RPMI7951 (cell line): Measurements from ENCODE around the gene EFR3B. TPM values are rescaled to one million over a fixed set of nuclear protein-coding genes. Genes with fewer than 3 reads are reported as not detected.
"Not testable (repeated sequence)": the region's sequence is repeated elsewhere in the genome, so short reads cannot be mapped to it uniquely, and the experiment has no call there.

Experiments
- DNase-seq: peaks from one replicate; pipeline ENCODE4 v3.0.0-alpha.2; 2012; ENCODE audit warnings: low read depth
- total RNA-seq: library from RNA; depleted of rRNA; stranded (reverse); fragments of >200 nt; shearing (Covaris generic); gene quantifications from 2 replicates; pipeline ENCODE4 v1.2.3, GENCODE V29; 2014; rRNA removed

EFR3B gene, protein sequence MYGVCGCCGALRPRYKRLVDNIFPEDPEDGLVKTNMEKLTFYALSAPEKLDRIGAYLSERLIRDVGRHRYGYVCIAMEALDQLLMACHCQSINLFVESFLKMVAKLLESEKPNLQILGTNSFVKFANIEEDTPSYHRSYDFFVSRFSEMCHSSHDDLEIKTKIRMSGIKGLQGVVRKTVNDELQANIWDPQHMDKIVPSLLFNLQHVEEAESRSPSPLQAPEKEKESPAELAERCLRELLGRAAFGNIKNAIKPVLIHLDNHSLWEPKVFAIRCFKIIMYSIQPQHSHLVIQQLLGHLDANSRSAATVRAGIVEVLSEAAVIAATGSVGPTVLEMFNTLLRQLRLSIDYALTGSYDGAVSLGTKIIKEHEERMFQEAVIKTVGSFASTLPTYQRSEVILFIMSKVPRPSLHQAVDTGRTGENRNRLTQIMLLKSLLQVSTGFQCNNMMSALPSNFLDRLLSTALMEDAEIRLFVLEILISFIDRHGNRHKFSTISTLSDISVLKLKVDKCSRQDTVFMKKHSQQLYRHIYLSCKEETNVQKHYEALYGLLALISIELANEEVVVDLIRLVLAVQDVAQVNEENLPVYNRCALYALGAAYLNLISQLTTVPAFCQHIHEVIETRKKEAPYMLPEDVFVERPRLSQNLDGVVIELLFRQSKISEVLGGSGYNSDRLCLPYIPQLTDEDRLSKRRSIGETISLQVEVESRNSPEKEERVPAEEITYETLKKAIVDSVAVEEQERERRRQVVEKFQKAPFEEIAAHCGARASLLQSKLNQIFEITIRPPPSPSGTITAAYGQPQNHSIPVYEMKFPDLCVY
- total RNA-seq: 0.60 and 1.1 TPM in 2 replicates

DNA sequence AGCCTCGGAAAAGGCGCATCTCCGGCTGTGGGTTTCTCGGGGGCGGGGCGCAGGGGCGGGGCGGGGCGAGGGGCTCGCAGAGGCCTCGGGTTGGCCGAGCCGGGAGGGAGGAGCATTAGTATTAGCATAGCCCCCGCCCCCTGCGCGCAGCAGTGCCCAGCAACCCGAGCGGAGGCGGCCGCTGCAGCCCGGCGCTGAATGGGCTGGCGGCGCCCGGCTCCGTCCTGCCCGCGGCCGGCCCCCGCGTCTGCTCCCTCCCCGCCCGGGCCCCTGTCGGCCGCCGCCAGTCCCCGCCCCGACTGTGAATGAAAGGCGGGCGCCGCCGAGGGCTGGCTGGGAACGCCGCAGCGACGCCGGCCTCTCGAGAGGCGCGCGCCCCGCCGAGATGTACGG, at the start of gene EFR3B:
Gene EFR3B (plus strand): TSS at position 149 of the 393 bp plus-strand sequence. CDS start 237 bp downstream, at position 386.
- peak; percentile 95 for DNase-seq

DNA sequence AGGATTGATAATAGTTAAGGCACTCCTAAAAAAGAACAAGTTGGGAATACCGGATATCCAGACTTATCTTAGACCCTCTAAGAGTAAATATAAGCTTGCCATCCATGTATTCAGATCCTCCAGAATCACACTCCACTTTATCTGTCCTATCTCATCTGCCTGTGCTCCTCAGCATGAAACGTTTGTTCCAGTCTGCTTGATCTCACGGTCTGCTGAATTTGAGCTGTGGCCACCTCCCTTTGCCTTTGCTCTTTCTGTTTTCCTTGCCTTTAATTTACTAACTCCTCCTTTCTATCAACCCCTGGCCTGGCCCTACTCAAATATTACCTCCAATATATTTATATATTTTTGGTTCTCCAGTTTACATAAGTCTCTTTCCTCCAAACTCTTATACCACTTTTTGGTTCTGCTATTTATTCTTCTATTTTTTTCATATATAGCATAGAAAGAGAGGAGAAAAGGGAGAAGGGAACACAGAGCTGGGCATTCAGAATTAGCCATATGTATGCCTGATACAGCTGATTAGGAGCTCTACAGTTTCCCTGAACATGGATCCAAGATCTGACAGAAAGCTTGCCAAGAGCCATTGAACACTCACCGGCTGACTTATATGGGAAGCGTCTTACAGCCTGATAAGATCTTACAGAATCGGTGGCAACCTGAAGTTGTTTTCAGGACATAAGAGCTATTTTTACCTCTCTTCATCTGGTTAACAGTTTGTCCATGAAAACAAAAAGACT, 48.3 kb upstream of the EFR3B start:
- DNase-seq: no peak

DNA sequence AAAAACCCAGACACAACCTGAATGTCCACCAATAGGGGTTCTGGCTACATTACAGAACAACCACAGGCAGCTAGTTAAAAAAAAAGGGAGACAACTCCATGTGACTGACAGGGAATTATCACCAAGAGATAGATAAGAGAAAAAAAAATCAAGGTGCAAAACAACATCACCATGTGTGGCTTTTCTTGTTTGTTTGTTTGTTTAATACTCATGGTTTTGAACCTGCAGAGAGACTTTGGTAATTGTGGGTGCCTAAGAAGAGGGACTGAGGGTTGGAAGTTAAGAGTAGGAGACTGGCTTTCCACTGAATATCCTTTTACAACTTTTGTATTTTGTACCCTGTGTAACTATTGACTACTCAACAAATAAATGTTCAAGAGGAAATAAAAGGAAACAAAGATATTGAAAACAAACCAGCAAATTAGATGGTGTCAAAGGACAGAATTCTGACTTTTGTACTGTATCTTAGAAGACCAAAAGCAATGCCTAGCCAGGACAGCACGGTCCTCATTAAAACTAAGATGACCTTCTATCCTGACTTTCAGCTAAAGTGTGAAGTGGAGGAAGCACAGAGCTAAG, 47.6 kb upstream of the EFR3B start:
- DNase-seq: no peak

DNA sequence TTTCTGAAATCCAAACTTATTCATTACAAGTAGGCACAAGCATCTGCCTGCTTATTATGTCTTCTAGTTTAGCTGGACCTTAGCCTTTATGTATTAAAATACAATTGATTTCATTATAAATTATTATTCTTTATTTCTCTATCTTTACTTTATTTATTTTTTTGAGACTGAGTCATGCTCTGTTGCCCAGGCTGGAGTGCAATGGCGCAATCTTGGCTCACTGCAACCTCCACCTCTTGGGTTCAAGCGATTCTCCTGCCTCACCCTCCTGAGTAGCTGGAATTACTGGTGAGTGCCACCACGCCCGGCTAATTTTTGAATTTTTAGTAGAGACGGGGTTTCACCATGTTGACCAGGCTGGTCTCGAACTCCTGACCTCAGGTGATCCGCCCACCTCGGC, 42.8 kb upstream of the EFR3B start:
- not testable (repeated sequence) for DNase-seq

DNA sequence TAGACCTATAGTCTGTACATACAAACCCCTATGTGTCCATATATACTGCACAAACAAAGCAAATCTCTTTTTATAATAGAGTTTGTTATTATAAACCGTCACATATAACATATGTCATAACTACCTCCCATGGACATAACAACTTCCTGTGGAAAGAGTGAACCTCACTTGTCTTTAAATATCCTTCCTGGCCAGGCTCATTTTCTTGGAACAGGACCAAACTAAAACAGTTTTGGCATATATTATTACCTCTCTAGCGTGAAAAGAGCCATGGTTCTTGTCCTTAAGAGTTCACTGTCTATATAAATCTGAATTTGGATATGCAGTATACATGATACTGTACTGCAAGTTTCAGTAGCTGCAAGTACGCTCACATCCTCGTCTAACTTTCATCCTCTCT, 41.8 kb upstream of the EFR3B start:
- DNase-seq: no peak

DNA sequence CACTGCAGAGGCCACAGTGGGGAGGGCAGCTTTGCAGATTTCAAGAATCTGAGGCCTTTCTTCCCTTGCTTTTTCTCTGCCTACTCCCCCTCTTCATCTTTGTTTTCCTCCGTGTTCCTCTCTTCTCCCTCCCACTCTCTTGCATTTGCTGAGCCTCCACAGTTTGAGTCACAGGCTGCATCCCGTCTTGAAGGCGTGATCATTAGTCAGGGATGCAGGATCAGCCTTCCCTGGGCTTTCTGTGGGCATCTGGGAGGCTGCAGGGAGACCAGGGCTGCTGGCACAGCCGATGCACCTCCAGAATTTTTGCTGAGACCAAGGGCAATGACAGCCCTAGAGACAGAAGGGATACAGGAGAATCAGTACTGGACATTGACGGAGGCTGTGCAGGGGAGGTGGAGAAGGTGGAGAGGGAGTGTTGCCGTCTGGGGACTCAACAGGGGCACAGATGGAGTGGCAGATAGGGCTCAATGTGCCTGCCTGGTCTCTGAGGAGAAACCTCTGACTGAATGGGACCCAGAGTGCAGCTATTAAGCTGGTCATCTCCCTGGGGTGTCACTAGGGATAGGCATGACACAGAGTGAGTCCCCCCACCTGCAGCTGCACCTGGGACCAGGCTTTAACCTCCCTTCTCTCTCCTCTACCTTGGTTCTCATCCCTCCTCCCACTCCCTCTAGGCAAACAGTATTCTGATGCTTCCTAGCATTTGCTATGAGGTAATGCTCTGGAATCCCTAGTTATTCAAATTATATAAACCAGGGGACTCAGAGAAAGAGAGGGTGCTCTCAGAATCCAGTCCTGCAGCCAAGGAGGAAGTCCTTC, 41.2 kb upstream of the EFR3B start:
- DNase-seq: no peak

DNA sequence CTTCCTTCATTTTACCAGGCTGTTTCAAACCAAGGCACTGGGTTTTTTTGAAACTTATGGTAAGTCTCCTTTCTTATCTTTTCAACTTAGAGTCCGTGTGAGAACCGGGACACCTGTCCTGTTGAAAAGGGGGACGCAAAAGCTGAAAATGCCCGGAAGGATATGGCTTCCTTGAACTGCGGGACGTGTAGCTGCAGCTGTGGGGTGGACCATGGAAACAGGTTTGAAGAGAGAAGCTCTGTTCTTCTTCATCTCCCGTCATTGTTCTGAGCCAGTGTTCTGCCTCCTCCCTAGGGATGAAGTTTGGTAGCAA, 40.6 kb upstream of the EFR3B start:
- no peak for DNase-seq

DNA sequence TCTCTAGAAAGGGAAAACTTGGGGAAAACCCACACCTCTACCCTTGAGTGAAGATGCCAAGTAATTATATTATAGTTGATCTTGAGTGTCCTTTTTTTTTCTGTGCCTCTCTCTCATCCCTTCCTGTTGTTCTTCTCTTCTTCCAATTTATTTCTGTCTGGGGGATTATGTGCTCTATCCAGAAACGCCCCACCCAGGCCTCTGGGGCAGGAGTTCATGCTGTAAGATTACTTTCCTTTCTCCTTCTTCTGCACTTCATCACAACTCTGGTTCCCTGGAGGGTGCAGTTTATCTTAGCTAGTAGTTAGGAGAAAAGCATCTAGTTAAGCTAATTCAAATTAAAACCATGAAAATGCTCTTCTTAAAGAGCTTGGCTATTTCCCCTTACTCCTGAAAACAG, 39.8 kb upstream of the EFR3B start:
- no peak for DNase-seq

DNA sequence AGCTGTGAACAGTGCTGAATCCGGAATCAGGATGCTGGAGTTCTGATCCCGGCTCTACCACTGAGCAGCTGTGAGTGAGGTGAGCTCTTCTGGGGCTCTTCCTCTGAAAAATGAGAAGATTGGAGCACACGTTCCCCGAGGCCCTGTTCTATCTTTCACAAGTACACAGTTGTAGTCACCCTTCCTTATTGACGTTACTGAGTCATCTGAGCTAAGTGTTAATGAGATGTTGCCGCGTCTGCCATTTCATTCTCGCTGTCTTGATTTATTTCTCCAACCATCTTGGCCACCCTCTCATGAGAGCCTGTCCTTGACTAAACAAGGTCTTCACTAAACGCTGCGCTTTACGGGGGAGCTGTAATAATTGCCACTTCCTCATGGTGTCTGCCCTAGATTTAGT, 31.9 kb upstream of the EFR3B start:
- DNase-seq: peak; percentile 10

DNA sequence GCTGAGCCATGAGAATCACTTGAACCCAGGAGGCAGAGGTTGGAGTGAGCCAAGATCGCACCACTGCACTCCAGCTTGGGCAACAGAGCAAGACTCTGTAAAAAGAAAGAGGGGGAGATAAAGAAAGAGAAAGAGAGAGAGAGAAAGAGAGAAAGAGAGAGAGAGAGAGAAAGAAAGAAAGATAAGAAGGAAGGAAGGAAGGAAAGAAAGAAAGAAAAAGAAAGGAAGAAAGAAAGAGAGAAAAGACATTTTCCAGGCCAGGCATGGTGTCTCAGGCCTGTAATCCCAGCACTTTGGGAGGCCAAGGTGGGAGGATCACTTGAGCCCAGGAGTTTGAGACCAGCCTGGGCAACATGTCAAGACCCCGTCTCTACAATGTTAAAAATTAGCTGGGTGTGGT, 30.5 kb upstream of the EFR3B start:
- not testable (repeated sequence) for DNase-seq

DNA sequence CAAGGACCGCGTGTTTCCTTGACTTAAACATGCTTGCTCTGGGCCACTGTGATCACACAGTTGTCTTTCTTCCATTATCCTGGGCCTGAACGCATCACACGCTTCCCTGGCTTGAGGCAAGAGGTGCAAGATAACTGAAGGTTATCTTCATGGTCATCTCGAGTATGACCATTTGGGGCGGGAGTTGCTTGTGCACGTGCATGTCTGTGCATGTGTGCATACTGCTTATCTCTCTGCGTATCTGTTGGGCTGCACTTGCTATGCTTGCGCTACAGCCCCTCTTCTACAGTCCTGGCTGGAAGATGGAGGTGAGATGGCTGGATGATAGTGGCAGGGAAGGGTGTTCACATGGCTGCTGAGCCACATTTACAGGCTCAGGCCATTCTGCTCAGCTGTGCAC, 27.2 kb upstream of the EFR3B start:
- no peak for DNase-seq

DNA sequence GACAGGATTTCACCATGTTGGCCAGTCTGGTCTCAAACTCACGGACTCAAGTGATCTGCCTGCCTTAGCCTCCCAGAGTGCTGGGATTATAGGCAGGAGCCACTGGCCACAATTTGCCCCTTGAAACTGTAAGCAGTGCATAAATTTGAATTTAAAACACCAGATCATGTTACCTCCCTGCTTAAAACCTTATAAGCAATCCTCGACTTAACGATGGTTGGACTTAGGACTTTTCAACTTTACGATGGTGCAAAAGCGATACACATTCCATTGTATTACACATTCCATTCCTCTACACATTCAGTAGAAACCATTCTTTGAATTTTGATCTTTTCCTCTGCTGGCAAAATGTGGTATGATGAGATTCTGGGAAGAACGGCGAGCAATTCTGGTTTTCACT, 23.2 kb upstream of the EFR3B start:
- no peak for DNase-seq

DNA sequence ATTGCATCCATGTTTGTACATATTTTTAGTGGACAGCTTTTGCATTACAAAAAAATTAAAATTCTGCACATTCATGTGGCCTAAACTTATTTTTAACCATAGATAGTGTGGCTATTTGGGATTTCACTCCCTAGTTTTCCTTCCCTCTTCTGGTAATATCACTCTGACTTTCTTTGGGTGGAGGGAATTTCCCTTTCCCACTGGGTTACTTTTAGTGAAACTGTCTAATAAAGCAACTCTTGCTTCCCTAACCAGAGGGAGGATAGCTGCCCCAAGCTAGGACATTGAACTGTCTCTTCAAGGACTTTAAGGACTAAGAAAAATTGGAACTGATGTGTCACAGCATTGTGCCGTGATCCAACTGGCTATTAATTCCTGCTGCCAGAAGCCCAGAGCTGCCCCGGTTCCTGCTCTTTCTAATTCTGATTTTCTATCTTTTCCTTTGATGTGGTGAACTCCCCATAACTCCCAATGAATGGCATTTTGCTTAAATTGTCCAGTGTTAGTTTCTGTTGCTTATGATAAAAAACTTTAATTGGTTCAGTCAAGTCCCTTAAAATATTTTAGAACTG, 20.0 kb upstream of the EFR3B start:
- no peak for DNase-seq

DNA sequence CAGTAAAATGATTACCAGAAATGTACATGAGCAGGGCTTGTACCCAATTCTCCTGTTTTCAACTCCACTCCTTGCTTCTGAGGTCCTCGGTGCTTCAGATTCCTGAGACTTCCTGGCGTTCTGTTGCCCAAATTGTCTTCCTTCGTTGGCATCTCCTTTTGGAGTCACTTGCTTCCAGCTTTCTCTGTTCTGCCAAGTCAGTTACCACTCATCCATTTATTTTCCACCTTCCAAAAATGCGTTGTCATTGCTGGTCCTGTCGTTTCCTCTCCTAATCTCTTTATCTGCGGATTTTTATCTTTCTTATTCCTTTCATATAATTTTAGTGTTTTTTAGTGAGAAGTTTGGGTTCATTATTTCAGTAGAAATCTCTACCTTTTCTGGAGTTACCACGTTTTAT, 18.5 kb upstream of the EFR3B start:
- DNase-seq: no peak

DNA sequence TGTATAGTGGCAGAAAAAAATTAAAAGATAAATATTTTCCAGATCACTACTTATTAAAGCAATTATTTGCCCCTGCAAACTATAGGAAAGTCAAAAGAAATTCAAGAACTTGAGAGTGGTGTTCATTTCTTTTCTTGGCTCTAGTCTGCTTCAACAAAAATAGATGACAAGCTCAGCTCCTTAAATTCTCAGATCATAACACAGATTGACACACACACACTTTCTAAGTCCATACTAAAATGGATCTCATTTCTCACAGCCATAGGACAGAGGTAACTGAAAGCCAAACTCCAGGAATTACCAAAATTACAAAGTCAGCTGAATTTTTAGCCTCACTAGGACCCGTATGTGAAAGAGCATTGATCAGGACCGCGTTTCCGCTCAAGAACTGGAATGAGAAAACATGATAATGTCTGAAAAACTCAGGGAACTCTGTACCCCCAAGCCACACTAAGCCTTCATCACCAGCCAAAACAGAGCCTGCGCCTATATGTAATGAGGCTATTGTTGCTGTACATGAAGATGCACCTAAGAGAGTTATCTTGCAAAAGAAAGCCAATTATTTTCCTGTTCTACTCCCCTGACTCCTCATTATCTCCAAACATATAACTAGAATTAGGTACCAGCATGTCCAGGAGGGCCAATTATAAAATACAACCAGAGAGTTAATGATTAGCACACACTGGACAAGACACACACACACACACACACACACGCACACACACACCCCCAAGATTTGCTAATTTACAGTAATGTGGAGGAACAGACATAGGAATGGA, 16.5 kb upstream of the EFR3B start:
- DNase-seq: no peak

DNA sequence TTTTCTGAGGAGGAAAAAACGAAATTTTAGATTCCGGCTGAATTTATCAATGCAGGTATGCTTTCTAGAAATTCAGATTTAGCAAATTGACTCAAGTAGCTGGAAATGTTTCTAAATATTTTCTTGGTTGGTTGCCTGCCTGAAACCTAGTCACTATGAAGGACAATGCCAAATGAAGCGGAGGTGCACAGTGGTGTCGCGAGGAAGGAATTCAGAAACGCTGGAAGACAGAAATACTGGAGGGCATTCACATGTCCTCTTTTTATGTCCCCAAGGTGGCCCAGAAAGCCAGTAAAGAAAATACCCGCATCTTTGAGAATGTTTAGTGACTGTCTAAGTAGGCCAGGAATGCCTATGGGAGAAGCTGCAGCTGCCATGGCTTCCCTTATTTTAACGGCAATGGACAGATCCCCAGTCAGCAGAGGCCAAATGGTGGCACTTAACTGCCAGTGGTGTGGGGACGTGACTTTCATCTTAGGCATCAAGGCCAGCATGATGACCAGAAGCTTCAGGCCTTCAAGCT, 15.8 kb upstream of the EFR3B start:
- DNase-seq: no peak

DNA sequence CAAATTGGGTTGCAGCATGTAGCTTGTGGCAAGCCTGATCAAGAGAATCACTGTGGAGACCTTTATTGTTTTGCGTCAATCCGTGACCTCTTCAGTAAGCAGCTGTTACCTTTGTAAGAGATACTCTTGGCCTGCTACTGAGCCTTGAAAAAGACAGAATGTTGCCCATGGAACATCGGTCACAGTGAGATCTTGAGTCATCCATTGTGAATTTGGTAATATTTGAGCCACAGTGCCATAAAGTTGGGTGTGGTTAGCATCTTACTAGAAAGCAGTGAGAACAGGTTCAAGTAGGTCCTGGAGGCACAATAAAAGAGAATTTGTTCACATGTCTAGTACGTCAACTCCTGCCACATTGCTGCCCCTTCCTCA, 12.7 kb upstream of the EFR3B start:
- no peak for DNase-seq

DNA sequence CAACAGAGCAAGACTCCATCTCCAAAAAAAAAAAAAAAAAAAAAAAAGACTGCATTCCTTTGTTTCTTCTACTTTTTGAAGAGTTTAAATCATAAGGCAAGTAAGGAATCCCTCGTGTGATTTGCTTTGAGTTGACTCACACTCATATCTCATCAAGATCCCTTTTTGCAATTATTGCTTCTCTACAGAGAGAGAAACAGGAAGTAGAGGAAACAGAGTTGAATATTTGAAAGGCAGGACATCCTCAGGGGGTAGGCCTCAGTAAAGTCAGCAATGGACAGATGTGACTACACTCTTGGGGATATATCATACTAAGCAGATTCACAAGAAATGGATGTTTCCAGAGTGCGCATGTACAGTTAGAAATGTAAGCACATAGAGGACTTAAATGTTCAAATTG, 11.2 kb upstream of the EFR3B start:
- DNase-seq: no peak

DNA sequence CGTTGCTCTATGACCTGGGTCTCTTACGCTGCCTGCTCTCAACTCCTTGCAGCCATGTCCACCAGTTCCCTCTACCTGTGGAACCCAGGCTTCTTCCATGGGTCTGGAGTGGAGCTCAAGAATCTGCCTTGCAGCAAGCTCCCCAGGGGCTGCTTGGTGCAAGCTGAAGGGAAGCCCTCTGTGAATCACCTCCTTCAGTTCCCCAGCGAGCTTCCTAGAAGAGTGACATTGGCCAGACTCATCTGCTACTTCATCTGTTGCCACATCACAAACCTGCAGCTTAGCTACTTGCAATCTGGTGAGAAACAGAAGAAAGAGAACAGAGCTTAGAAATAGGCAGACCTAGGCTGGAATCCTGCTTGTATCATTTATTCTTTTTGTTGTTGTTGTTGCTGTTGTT, 9.8 kb upstream of the EFR3B start:
- no peak for DNase-seq

DNA sequence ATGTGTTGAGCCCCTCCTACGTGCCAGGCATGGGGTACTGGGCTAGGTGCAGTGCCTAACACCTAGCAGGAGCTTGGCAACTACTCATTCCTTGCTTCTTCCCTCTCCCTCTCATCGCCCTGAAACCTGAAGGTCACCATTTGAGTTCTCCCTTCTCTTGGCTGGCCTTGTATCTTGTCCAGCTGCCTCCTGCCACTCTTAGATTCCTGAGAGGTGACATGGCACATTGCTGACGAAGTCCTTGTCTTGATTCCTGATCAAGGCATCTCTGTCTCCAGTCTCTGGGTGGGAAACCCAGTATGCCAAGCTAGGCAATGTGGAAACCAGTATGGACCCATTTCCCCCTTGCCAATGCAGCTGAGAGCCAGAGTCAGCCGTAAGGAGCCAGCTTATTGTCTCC, 9.0 kb upstream of the EFR3B start:
- DNase-seq: no peak
